Activated naive CD8-positive, alpha-beta T cell treated with anti-CD3 and anti-CD28 coated beads for 36 hours (primary cell): ENCODE results near the gene ADAMTSL3. TPM values are rescaled to one million over a fixed set of nuclear protein-coding genes. Genes with fewer than 3 reads are reported as not detected.

Experiments
- DNase-seq: peaks from one replicate; pipeline ENCODE4 v3.0.0; 2021
- H3K27ac Mint-ChIP-seq: one replicate; pipeline ENCODE4 v1.8.0; 2022; ENCODE audit warnings: mild to moderate bottlenecking, moderate library complexity, mixed read lengths
- H3K27me3 Mint-ChIP-seq: one replicate; pipeline ENCODE4 v1.8.0; 2022; ENCODE audit warnings: mild to moderate bottlenecking, mixed read lengths
- H3K36me3 Mint-ChIP-seq: one replicate; pipeline ENCODE4 v1.8.0; 2021; ENCODE audit warnings: mild to moderate bottlenecking, mixed read lengths
- H3K4me1 Mint-ChIP-seq: one replicate; pipeline ENCODE4 v1.8.0; 2021; ENCODE audit warnings: mixed read lengths
- H3K4me3 Mint-ChIP-seq: one replicate; pipeline ENCODE4 v1.8.0; 2022; ENCODE audit warnings: mild to moderate bottlenecking, moderate library complexity, mixed read lengths
- H3K9me3 Mint-ChIP-seq: one replicate; pipeline ENCODE4 v1.8.0; 2022; ENCODE audit warnings: mixed read lengths
- total RNA-seq, 2 experiments: library from RNA; stranded (reverse); gene quantifications; one replicate each; pipeline ENCODE4 v1.2.3, GENCODE V29; 2021

ADAMTSL3 gene
- total RNA-seq, 2 experiments from 2014 or later, result not detected

GRCh38 chr15:83709811-83710210 lies 55.9 kb downstream of the ADAMTSL3 start:
- H3K36me3 Mint-ChIP-seq, result no peaks in the 10 kb centered on the region
- peaks cover 10% of the 10 kb centered on the region for H3K27me3 Mint-ChIP-seq
- no peaks in the 10 kb centered on the region for H3K9me3 Mint-ChIP-seq
- H3K4me3 Mint-ChIP-seq, result no peak overlapping the region
- H3K27ac Mint-ChIP-seq, result no peak overlapping the region
- H3K4me1 Mint-ChIP-seq, result no peaks in the 10 kb centered on the region
- DNase-seq, result no peak

GRCh38 chr15:83710452-83710851 lies 56.5 kb downstream of the ADAMTSL3 start:
- no peaks in the 10 kb centered on the region for H3K9me3 Mint-ChIP-seq
- no peaks in the 10 kb centered on the region for H3K4me1 Mint-ChIP-seq
- no peak overlapping the region for H3K4me3 Mint-ChIP-seq
- no peak overlapping the region for H3K27ac Mint-ChIP-seq
- DNase-seq, result no peak
- peaks cover 10% of the 10 kb centered on the region for H3K27me3 Mint-ChIP-seq
- H3K36me3 Mint-ChIP-seq, result no peaks in the 10 kb centered on the region

GRCh38 chr15:83711236-83711635 lies 57.3 kb downstream of the ADAMTSL3 start:
- peaks cover 13% of the 10 kb centered on the region for H3K27me3 Mint-ChIP-seq
- no peaks in the 10 kb centered on the region for H3K9me3 Mint-ChIP-seq
- no peaks in the 10 kb centered on the region for H3K36me3 Mint-ChIP-seq
- H3K27ac Mint-ChIP-seq, result no peak overlapping the region
- H3K4me3 Mint-ChIP-seq, result no peak overlapping the region
- DNase-seq, result no peak
- no peaks in the 10 kb centered on the region for H3K4me1 Mint-ChIP-seq

GRCh38 chr15:83713242-83713641 lies 59.3 kb downstream of the ADAMTSL3 start:
- Mint-ChIP-seq H3K27me3 (peaks cover 17% of the 10 kb centered on the region), H3K27ac (no peak overlapping the region), H3K4me3 (no peak overlapping the region), H3K4me1 (no peaks in the 10 kb centered on the region), H3K36me3 (no peaks in the 10 kb centered on the region), H3K9me3 (no peaks in the 10 kb centered on the region)
- no peak for DNase-seq

- H3K36me3 Mint-ChIP-seq, result no peaks in the 10 kb centered on the region
- no peak overlapping the region for H3K27ac Mint-ChIP-seq
- no peak for DNase-seq
- peaks cover 17% of the 10 kb centered on the region for H3K27me3 Mint-ChIP-seq
- no peaks in the 10 kb centered on the region for H3K9me3 Mint-ChIP-seq
- no peak overlapping the region for H3K4me3 Mint-ChIP-seq
- no peaks in the 10 kb centered on the region for H3K4me1 Mint-ChIP-seq
These were observed 61.2 kb downstream of the ADAMTSL3 start for GRCh38 chr15:83714939-83715628.

- no peak for DNase-seq
- no peaks in the 10 kb centered on the region for H3K36me3 Mint-ChIP-seq
- H3K27me3 Mint-ChIP-seq, result peaks cover 17% of the 10 kb centered on the region
- H3K4me3 Mint-ChIP-seq, result no peak overlapping the region
- H3K27ac Mint-ChIP-seq, result no peak overlapping the region
- H3K4me1 Mint-ChIP-seq, result no peaks in the 10 kb centered on the region
- no peaks in the 10 kb centered on the region for H3K9me3 Mint-ChIP-seq
These were observed 62.7 kb downstream of the ADAMTSL3 start for GRCh38 chr15:83716605-83717004.

- Mint-ChIP-seq H3K9me3 (no peaks in the 10 kb centered on the region), H3K27me3 (peaks cover 17% of the 10 kb centered on the region), H3K4me1 (no peaks in the 10 kb centered on the region), H3K4me3 (no peak overlapping the region), H3K27ac (no peak overlapping the region), H3K36me3 (no peaks in the 10 kb centered on the region)
- DNase-seq, result no peak
These were observed 63.1 kb downstream of the ADAMTSL3 start for GRCh38 chr15:83717010-83717409.

- peaks cover 2% of the 10 kb centered on the region for H3K9me3 Mint-ChIP-seq
- peaks cover 15% of the 10 kb centered on the region for H3K27me3 Mint-ChIP-seq
- no peaks in the 10 kb centered on the region for H3K4me1 Mint-ChIP-seq
- no peaks in the 10 kb centered on the region for H3K36me3 Mint-ChIP-seq
- H3K4me3 Mint-ChIP-seq, result no peak overlapping the region
- no peak for DNase-seq
- no peak overlapping the region for H3K27ac Mint-ChIP-seq
These were observed 66.5 kb downstream of the ADAMTSL3 start for GRCh38 chr15:83720468-83720867.

- Mint-ChIP-seq H3K27me3 (peaks cover 12% of the 10 kb centered on the region), H3K27ac (no peak overlapping the region), H3K36me3 (no peaks in the 10 kb centered on the region), H3K4me1 (no peaks in the 10 kb centered on the region), H3K4me3 (no peak overlapping the region), H3K9me3 (peaks cover 4% of the 10 kb centered on the region)
- DNase-seq, result no peak
These were observed 67.1 kb downstream of the ADAMTSL3 start for GRCh38 chr15:83721031-83721430.

GRCh38 chr15:83721981-83722380 lies 68.1 kb downstream of the ADAMTSL3 start:
- Mint-ChIP-seq H3K27ac (no peak overlapping the region), H3K36me3 (no peaks in the 10 kb centered on the region), H3K4me1 (no peaks in the 10 kb centered on the region), H3K9me3 (peaks cover 5% of the 10 kb centered on the region), H3K4me3 (no peak overlapping the region), H3K27me3 (peaks cover 13% of the 10 kb centered on the region)
- DNase-seq, result no peak

- Mint-ChIP-seq H3K36me3 (no peaks in the 10 kb centered on the region), H3K4me1 (no peaks in the 10 kb centered on the region), H3K9me3 (peaks cover 7% of the 10 kb centered on the region), H3K27me3 (peaks cover 4% of the 10 kb centered on the region), H3K4me3 (no peak overlapping the region), H3K27ac (no peak overlapping the region)
- DNase-seq, result no peak
These were observed 69.3 kb downstream of the ADAMTSL3 start for GRCh38 chr15:83723216-83723615.

- Mint-ChIP-seq H3K27ac (no peak overlapping the region), H3K27me3 (peaks cover 26% of the 10 kb centered on the region), H3K4me3 (no peak overlapping the region), H3K36me3 (no peaks in the 10 kb centered on the region), H3K9me3 (no peaks in the 10 kb centered on the region), H3K4me1 (no peaks in the 10 kb centered on the region)
- DNase-seq, result no peak
These were observed 78.3 kb downstream of the ADAMTSL3 start for GRCh38 chr15:83732196-83732595.

GRCh38 chr15:83732770-83733169 lies 78.8 kb downstream of the ADAMTSL3 start:
- Mint-ChIP-seq H3K27me3 (peaks cover 26% of the 10 kb centered on the region), H3K4me1 (no peaks in the 10 kb centered on the region), H3K9me3 (no peaks in the 10 kb centered on the region), H3K4me3 (no peak overlapping the region), H3K27ac (no peak overlapping the region), H3K36me3 (no peaks in the 10 kb centered on the region)
- DNase-seq, result no peak

- H3K27ac Mint-ChIP-seq, result no peak overlapping the region
- no peak overlapping the region for H3K4me3 Mint-ChIP-seq
- H3K9me3 Mint-ChIP-seq, result no peaks in the 10 kb centered on the region
- no peaks in the 10 kb centered on the region for H3K4me1 Mint-ChIP-seq
- no peak for DNase-seq
- H3K36me3 Mint-ChIP-seq, result no peaks in the 10 kb centered on the region
- peaks cover 26% of the 10 kb centered on the region for H3K27me3 Mint-ChIP-seq
These were observed 79.3 kb downstream of the ADAMTSL3 start for GRCh38 chr15:83733206-83733605.

- H3K36me3 Mint-ChIP-seq, result no peaks in the 10 kb centered on the region
- no peak overlapping the region for H3K27ac Mint-ChIP-seq
- H3K27me3 Mint-ChIP-seq, result peaks cover 26% of the 10 kb centered on the region
- H3K4me3 Mint-ChIP-seq, result no peak overlapping the region
- DNase-seq, result no peak
- no peaks in the 10 kb centered on the region for H3K4me1 Mint-ChIP-seq
- H3K9me3 Mint-ChIP-seq, result no peaks in the 10 kb centered on the region
These were observed 79.8 kb downstream of the ADAMTSL3 start for GRCh38 chr15:83733691-83734090.

- Mint-ChIP-seq H3K36me3 (no peaks in the 10 kb centered on the region), H3K4me3 (no peak overlapping the region), H3K4me1 (no peaks in the 10 kb centered on the region), H3K27ac (no peak overlapping the region), H3K27me3 (peaks cover 21% of the 10 kb centered on the region), H3K9me3 (no peaks in the 10 kb centered on the region)
- no peak for DNase-seq
These were observed 80.6 kb downstream of the ADAMTSL3 start for GRCh38 chr15:83734487-83734886.
